GM23338 (cell line): ENCODE measurements around the gene NEK10. TPM values are rescaled to one million over a fixed set of nuclear protein-coding genes. Genes with fewer than 3 reads are reported as not detected.

Experiments
- ATAC-seq: fragments of 200-7000 bp; cut with Tn5 transposase; 3 replicates; pipeline ENCODE4 v1.9.1; 2020
- DNase-seq: peaks from one replicate; pipeline ENCODE4 v3.0.0-alpha.2; 2015; ENCODE audit warnings: low spot score
- H2AFZ ChIP-seq: fragments of 200-600 bp; sonication (generic); 2 replicates; pipeline ENCODE4 v1.8.0; 2016; ENCODE audit warnings: antibody characterized with exemption, mild to moderate bottlenecking, moderate library complexity
- H3F3A ChIP-seq: fragments of 200-600 bp; sonication (generic); replicated peaks from 2 replicates; pipeline ENCODE4 v1.8.0; 2017; ENCODE audit warnings: antibody characterized with exemption, mixed run types, low read depth
- H3K27ac ChIP-seq: fragments of 200-600 bp; sonication (generic); 2 replicates; pipeline ENCODE4 v1.6.1; 2016; ENCODE audit warnings: low read depth
- H3K27me3 ChIP-seq: fragments of 200-600 bp; sonication (generic); 2 replicates; pipeline ENCODE4 v1.8.0; 2016; ENCODE audit warnings: mild to moderate bottlenecking, mixed run types, moderate library complexity; ENCODE audit not compliant: insufficient read depth
- H3K36me3 ChIP-seq: fragments of 200-600 bp; sonication (generic); 2 replicates; pipeline ENCODE4 v1.8.0; 2016; ENCODE audit warnings: mild to moderate bottlenecking; ENCODE audit not compliant: insufficient read depth
- H3K4me1 ChIP-seq: fragments of 200-600 bp; sonication (generic); 2 replicates; pipeline ENCODE4 v1.8.0; 2016; ENCODE audit warnings: mild to moderate bottlenecking, moderate library complexity; ENCODE audit not compliant: insufficient read depth
- H3K4me2 ChIP-seq: fragments of 200-600 bp; sonication (generic); 2 replicates; pipeline ENCODE4 v1.7.1; 2017; ENCODE audit warnings: mixed run types
- H3K4me3 ChIP-seq: fragments of 200-600 bp; sonication (generic); 2 replicates; pipeline ENCODE4 v1.6.1; 2016; ENCODE audit warnings: mixed run types
- H3K79me2 ChIP-seq: fragments of 200-600 bp; sonication (generic); replicated peaks from 2 replicates; pipeline ENCODE4 v1.8.0; 2017; ENCODE audit warnings: mild to moderate bottlenecking; ENCODE audit not compliant: insufficient read depth
- H3K9me2 ChIP-seq: fragments of 200-600 bp; sonication (generic); 2 replicates; pipeline ENCODE4 v1.8.0; 2017; ENCODE audit not compliant: insufficient read depth
- H4K20me1 ChIP-seq: fragments of 200-600 bp; sonication (generic); replicated peaks from 2 replicates; pipeline ENCODE4 v1.8.0; 2017; ENCODE audit warnings: mild to moderate bottlenecking; ENCODE audit not compliant: insufficient read depth
- H3K27ac Mint-ChIP-seq: 2 replicates; pipeline ENCODE4 v1.8.0; 2020; ENCODE audit warnings: inconsistent platforms, mild to moderate bottlenecking, moderate library complexity, mixed read lengths
- H3K27me3 Mint-ChIP-seq: 3 replicates; pipeline ENCODE4 v1.8.0; 2022; ENCODE audit warnings: low read depth, mild to moderate bottlenecking, moderate library complexity, mixed read lengths, inconsistent platforms; ENCODE audit not compliant: insufficient read depth, poor library complexity
- H3K36me3 Mint-ChIP-seq: 3 replicates; pipeline ENCODE4 v1.8.0; 2021; ENCODE audit warnings: low read depth, mild to moderate bottlenecking, inconsistent platforms, moderate library complexity, mixed read lengths
- H3K4me1 Mint-ChIP-seq: 3 replicates; pipeline ENCODE4 v1.8.0; 2020; ENCODE audit warnings: mild to moderate bottlenecking, inconsistent platforms, mixed read lengths
- H3K4me3 Mint-ChIP-seq: 3 replicates; pipeline ENCODE4 v1.8.0; 2021; ENCODE audit warnings: moderate library complexity, mild to moderate bottlenecking, inconsistent platforms, mixed read lengths
- H3K9me3 Mint-ChIP-seq: 3 replicates; pipeline ENCODE4 v1.8.0; 2020; ENCODE audit warnings: moderate library complexity, mild to moderate bottlenecking, inconsistent platforms, mixed read lengths
- CREB1 ChIP-seq: fragments of 250-450 bp; sonication (Bioruptor Pico); IDR thresholded peaks from 2 replicates; pipeline ENCODE4 v1.5.0; 2020; ENCODE audit warnings: low read depth, mild to moderate bottlenecking, moderate library complexity
- ETS1 ChIP-seq: IDR thresholded peaks from 2 replicates; pipeline ENCODE4 v1.6.1; 2016; ENCODE audit warnings: antibody characterized with exemption
- EZH2 ChIP-seq: fragments of 200-600 bp; sonication (generic); IDR thresholded peaks from one replicate; pipeline ENCODE4 v1.8.0; 2017; ENCODE audit warnings: antibody characterized with exemption, mild to moderate bottlenecking, low read depth; ENCODE audit not compliant: unreplicated experiment
- EZH2phosphoT487 ChIP-seq: fragments of 200-600 bp; sonication (generic); IDR thresholded peaks from one replicate; pipeline ENCODE4 v1.8.1; 2018; ENCODE audit warnings: antibody characterized with exemption; ENCODE audit not compliant: unreplicated experiment
- JUNB ChIP-seq: IDR thresholded peaks from one replicate; pipeline ENCODE4 v1.6.1; 2016; ENCODE audit warnings: antibody characterized with exemption; ENCODE audit not compliant: unreplicated experiment
- NANOG ChIP-seq: IDR thresholded peaks from 2 replicates; pipeline ENCODE4 v1.6.1; 2016; ENCODE audit warnings: antibody characterized with exemption, borderline replicate concordance
- POLR2AphosphoS5 ChIP-seq: IDR thresholded peaks from 2 replicates; pipeline ENCODE4 v1.6.1; 2016; ENCODE audit warnings: antibody characterized with exemption, low read depth
- REST ChIP-seq: IDR thresholded peaks from one replicate; pipeline ENCODE4 v1.6.1; 2018; ENCODE audit warnings: antibody characterized with exemption; ENCODE audit not compliant: unreplicated experiment
- STAT1 ChIP-seq: IDR thresholded peaks from one replicate; pipeline ENCODE4 v1.6.1; 2016; ENCODE audit warnings: antibody characterized with exemption; ENCODE audit not compliant: unreplicated experiment
- ZNF114 ChIP-seq: fragments of 250-450 bp; sonication (Bioruptor Pico); IDR thresholded peaks from 2 replicates; pipeline ENCODE4 v1.5.0; 2020; ENCODE audit warnings: mild to moderate bottlenecking, moderate library complexity
- ZNF331 ChIP-seq: fragments of 250-450 bp; sonication (Bioruptor Pico); IDR thresholded peaks from 2 replicates; pipeline ENCODE4 v1.5.0; 2020; ENCODE audit warnings: low read depth, mild to moderate bottlenecking, moderate library complexity
- ZNF462 ChIP-seq: fragments of 250-450 bp; sonication (Bioruptor Pico); IDR thresholded peaks from 2 replicates; pipeline ENCODE4 v1.5.0; 2020; ENCODE audit warnings: mild to moderate bottlenecking, moderate library complexity
- polyA plus RNA-seq: library from polyadenylated mRNA; unstranded; fragments of >200 nt; fragmentation: Nextera tagmentation; extraction: Ambion mirVana; gene quantifications from 2 replicates; pipeline ENCODE4 v1.2.1, GENCODE V29; 2016
- total RNA-seq: library from RNA; depleted of rRNA; stranded (reverse); fragments of >200 nt; shearing (Covaris generic); gene quantifications from 2 replicates; pipeline ENCODE4 v1.2.3, GENCODE V29; 2014
- TF ChIP-seq, protein P1 (sequence below), 2 experiments: fragments of 200-600 bp in 1 of 2; sonication (generic) in 1 of 2; conservative IDR thresholded peaks; 2 replicates each; pipeline versions ENCODE4 v1.5.1 to v1.6.1; 2016 to 2017; ENCODE audit warnings: antibody characterized with exemption in 2 of 2, low read depth in 2 of 2, mild to moderate bottlenecking in 2 of 2, moderate library complexity in 1 of 2

NEK10 gene
- total and polyA plus RNA-seq, 2 experiments from 2014 or later: 0.55 to 2.0 TPM

DNA sequence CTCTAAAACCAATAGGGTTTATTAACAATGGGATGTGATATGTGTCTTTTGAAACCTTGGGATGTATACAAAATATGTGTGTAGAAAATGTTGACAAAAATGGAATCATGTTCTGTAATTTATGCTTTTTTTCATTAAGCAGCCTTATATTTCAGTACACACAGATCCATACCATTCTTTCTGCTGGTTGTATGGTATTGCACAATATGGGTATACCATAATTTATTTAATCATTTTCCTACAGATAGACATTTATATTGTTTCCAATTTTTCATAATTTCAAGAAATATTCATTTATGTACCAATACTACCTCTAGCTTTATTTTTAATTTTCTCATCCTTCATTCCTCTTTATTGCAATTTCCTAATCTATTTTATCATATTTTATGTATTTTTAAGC lies 83.5 kb downstream of the NEK10 start:
- H2AFZ ChIP-seq: no peak overlapping the region
- H3K27ac Mint-ChIP-seq: no peak overlapping the region
- H3K27me3 Mint-ChIP-seq: no peaks in the 10 kb centered on the region
- H3K27ac ChIP-seq: no peak overlapping the region
- no peaks in the 10 kb centered on the region for H3K4me1 ChIP-seq
- no peaks in the 10 kb centered on the region for H3K36me3 Mint-ChIP-seq
- no peak overlapping the region for H3K4me2 ChIP-seq
- H3K4me3 Mint-ChIP-seq: no peak overlapping the region
- TF ChIP-seq ZNF462: no peak
- no peak for TF ChIP-seq ZNF114 (CRISPR knock-in tag)
- TF ChIP-seq ZNF331 (CRISPR knock-in tag): no peak
- no peak for TF ChIP-seq STAT1
- TF ChIP-seq, protein P1, sequence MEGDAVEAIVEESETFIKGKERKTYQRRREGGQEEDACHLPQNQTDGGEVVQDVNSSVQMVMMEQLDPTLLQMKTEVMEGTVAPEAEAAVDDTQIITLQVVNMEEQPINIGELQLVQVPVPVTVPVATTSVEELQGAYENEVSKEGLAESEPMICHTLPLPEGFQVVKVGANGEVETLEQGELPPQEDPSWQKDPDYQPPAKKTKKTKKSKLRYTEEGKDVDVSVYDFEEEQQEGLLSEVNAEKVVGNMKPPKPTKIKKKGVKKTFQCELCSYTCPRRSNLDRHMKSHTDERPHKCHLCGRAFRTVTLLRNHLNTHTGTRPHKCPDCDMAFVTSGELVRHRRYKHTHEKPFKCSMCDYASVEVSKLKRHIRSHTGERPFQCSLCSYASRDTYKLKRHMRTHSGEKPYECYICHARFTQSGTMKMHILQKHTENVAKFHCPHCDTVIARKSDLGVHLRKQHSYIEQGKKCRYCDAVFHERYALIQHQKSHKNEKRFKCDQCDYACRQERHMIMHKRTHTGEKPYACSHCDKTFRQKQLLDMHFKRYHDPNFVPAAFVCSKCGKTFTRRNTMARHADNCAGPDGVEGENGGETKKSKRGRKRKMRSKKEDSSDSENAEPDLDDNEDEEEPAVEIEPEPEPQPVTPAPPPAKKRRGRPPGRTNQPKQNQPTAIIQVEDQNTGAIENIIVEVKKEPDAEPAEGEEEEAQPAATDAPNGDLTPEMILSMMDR (conservative IDR thresholded peaks at IDR 0.05; ENCODE audit: low read depth in 2 of 2): no peak
- no peak for TF ChIP-seq JUNB
- no peak for TF ChIP-seq REST
- TF ChIP-seq NANOG: no peak
- TF ChIP-seq ETS1: no peak
- TF ChIP-seq EZH2phosphoT487: no peak
- no peak for TF ChIP-seq EZH2
- TF ChIP-seq POLR2AphosphoS5: no peak
- TF ChIP-seq CREB1 (CRISPR knock-in tag): no peak
- no peaks in the 10 kb centered on the region for H3K9me2 ChIP-seq
- no peak overlapping the region for H3K4me3 ChIP-seq
- DNase-seq: no peak
- no peaks in the 10 kb centered on the region for H3F3A ChIP-seq
- H3K9me3 Mint-ChIP-seq: no peaks in the 10 kb centered on the region
- no peaks in the 10 kb centered on the region for H3K36me3 ChIP-seq
- peaks cover 9% of the 10 kb centered on the region; the same call in 1 of the 3 replicates for H3K4me1 Mint-ChIP-seq
- no peaks in the 10 kb centered on the region for H3K27me3 ChIP-seq
- no peaks in the 10 kb centered on the region for H3K79me2 ChIP-seq
- H4K20me1 ChIP-seq: no peaks in the 10 kb centered on the region
- no peak for ATAC-seq
